ENCODE data around the gene MEGF9. TPM values are rescaled to one million over a fixed set of nuclear protein-coding genes. Genes with fewer than 3 reads are reported as not detected.

Gene MEGF9
- total and polyA plus RNA-seq, 2 of the 13 experiments (the other 11 are each of a cell fraction or from before 2014, with no cell fraction given) = 3.1 to 3.3 TPM

GRCh38 chr9:120696551-120697230 lies 17.6 kb downstream of the MEGF9 start (continued):
- TF ChIP-seq MEIS1 (CRISPR knock-in tag; IDR thresholded peaks at IDR 0.05; ENCODE audit: borderline replicate concordance) = no peak
- TF ChIP-seq ZFP91 (CRISPR knock-in tag; IDR thresholded peaks at IDR 0.05; ENCODE audit: borderline replicate concordance) = no peak
- no peak for TF ChIP-seq ZNF224 (CRISPR knock-in tag; IDR thresholded peaks at IDR 0.05)
- no peak for TF ChIP-seq ZNF75D (CRISPR knock-in tag; IDR thresholded peaks at IDR 0.05; ENCODE audit: borderline replicate concordance)
- TF ChIP-seq SNAPC2 (CRISPR knock-in tag; IDR thresholded peaks at IDR 0.05) = no peak
- no peak for TF ChIP-seq HBP1 (CRISPR knock-in tag; IDR thresholded peaks at IDR 0.05; ENCODE audit: low read depth)

- no peak overlapping the region for H3K4me2 ChIP-seq (ENCODE audit: low read depth, low read length)
- H4K20me1 ChIP-seq (ENCODE audit: insufficient read depth, low read length) = no peaks in the 10 kb centered on the region
- no peak overlapping the region for H3K9ac ChIP-seq (ENCODE audit: insufficient read depth, low read depth, low read length)
- H3K27ac ChIP-seq (ENCODE audit: extremely low read length, insufficient read depth, low read length) = no peak overlapping the region
- peaks cover 43% of the 10 kb centered on the region for H3K4me1 ChIP-seq (ENCODE audit: insufficient read depth, low read length)
- BruUV-seq (replicated peaks) = no TSS peak
- no peak overlapping the region for H2AFZ ChIP-seq (ENCODE audit: low read length)
- CTCF ChIA-PET (ENCODE audit: low intra/inter-chr PET ratio, low total read pairs) = interaction anchor here (0.8 kb wide), 1 partner anchor 81 kb away, joined by 3 read pairs; no protein-coding TSS in a partner anchor
- H3K79me2 ChIP-seq (ENCODE audit: insufficient read depth, low read length) = no peaks in the 10 kb centered on the region
- in situ Hi-C loops (cut with HindIII; ENCODE audit: extremely low pct_ligation_motif_present, low pct_unique_long_range_greater_than_20kb) = no loop called here
- intact Hi-C loops (cut with micrococcal nuclease; ENCODE audit: unreplicated experiment) = no loop called here
- POLR2A ChIA-PET = no interaction called here
- no peaks in the 10 kb centered on the region for H3K27me3 ChIP-seq (ENCODE audit: control insufficient read depth in 1 of 2, insufficient read depth in 2 of 2, low read length in 2 of 2)
- H3K4me3 ChIP-seq (replicated peaks in 1 of 3; ENCODE audit: insufficient read depth in 1 of 3, low read depth in 2 of 3, low read length in 3 of 3) = no peak overlapping the region
- no peak for DNase-seq (ENCODE audit: low spot score)
- ATAC-seq = no peak
- H3K9me3 ChIP-seq (ENCODE audit: low read length) = no peaks in the 10 kb centered on the region
- no peaks in the 10 kb centered on the region for H3K36me3 ChIP-seq (replicated peaks in 1 of 2; ENCODE audit: control insufficient read depth in 1 of 2, insufficient read depth in 2 of 2, low read length in 2 of 2)
- FAIRE-seq = no peak
- TF ChIP-seq SRSF4 (IDR thresholded peaks at IDR 0.05; ENCODE audit: low read depth, low read length, poor library complexity, severe bottlenecking) = no peak
- no peak for TF ChIP-seq ZNF234 (CRISPR knock-in tag; conservative IDR thresholded peaks at IDR 0.05)
- TF ChIP-seq, protein P1, sequence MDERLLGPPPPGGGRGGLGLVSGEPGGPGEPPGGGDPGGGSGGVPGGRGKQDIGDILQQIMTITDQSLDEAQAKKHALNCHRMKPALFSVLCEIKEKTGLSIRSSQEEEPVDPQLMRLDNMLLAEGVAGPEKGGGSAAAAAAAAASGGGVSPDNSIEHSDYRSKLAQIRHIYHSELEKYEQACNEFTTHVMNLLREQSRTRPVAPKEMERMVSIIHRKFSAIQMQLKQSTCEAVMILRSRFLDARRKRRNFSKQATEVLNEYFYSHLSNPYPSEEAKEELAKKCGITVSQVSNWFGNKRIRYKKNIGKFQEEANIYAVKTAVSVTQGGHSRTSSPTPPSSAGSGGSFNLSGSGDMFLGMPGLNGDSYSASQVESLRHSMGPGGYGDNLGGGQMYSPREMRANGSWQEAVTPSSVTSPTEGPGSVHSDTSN (CRISPR knock-in tag; IDR thresholded peaks at IDR 0.05) = no peak
- TF ChIP-seq ZXDC (CRISPR knock-in tag; IDR thresholded peaks at IDR 0.05) = no peak
- TF ChIP-seq MEIS1 (CRISPR knock-in tag; IDR thresholded peaks at IDR 0.05; ENCODE audit: borderline replicate concordance) = no peak
- TF ChIP-seq ETV5 (CRISPR knock-in tag; IDR thresholded peaks at IDR 0.05; ENCODE audit: borderline replicate concordance) = no peak
- no peak for TF ChIP-seq TCF7 (IDR thresholded peaks at IDR 0.05; ENCODE audit: low read depth)
Measured at GRCh38 chr9:120694559-120694958, 19.7 kb downstream of the MEGF9 start.
